Fibroblast of the conjunctiva (primary cell): ENCODE data around the gene SPSB2.

Experiments used
- DNase-seq: peaks from one replicate; pipeline ENCODE4 v3.0.0-alpha.2; 2010; ENCODE audit warnings: low read depth

The SPSB2 gene

DNA sequence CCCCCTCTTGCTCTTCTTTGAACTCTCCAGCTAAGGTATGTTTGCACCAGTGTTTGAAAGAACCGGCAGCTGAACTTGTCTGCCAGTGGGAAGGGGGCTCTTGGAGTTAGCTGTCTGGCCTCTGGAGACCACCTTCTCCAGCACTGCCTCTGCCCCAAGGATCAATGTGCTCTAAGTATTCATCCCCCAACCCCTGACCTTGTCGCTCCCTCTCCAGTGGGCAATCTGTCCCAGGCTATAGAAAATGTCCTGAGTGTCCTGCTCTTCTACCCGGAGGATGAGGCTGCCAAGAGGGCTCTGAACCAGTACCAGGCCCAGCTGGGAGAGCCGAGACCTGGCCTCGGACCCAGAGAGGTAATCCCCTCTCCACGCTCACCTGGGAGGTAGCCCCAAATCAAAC is 42.1 kb downstream of the SPSB2 start:
- no peak for DNase-seq

- DNase-seq = no peak
Measured at GRCh38 chr12:6830286-6830890, 42.7 kb downstream of the SPSB2 start.

GRCh38 chr12:6829536-6830220 is 43.4 kb downstream of the SPSB2 start:
- no peak for DNase-seq

- no peak for DNase-seq
Measured at GRCh38 chr12:6828781-6829535, 44.1 kb downstream of the SPSB2 start.

- no peak for DNase-seq
Measured at GRCh38 chr12:6827982-6828780, 44.9 kb downstream of the SPSB2 start, which contains the start of gene P3H3. Gene P3H3 (plus strand): TSS chr12:6828407. CDS start chr12:6828441, 34 bp downstream.

- DNase-seq = peak; percentile 65
Measured at GRCh38 chr12:6827437-6827911, 45.6 kb downstream of the SPSB2 start.

DNA sequence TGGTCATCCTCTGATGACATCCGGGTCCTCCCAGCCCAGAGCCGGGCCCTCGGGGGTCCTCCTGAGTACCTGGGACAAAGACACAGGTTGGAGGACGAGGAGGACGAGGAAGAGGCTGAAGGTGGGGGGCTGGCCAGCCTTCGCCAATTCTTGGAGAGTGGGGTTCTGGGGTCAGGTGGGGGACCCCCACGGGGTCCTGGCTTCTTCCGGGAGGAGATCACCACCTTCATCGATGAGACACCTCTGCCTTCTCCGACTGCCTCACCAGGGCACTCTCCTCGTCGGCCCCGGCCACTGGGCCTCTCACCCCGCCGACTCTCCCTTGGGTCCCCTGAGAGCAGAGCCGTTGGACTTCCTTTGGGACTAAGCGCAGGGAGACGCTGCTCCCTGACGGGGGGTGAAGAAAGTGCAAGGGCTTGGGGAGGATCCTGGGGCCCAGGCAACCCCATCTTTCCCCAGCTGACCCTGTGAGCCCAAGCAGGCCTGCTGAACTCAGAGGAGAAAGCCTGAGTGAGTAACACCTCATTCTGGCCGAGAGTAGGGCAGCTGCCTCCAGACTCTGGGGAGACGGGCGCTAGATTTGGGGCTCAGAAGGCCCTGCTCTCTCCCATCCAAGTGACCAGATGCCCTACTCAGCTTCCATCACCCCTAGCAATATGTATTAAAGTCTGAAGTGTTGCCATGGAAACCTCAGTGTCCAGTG is 46.2 kb downstream of the SPSB2 start:
- no peak for DNase-seq

DNA sequence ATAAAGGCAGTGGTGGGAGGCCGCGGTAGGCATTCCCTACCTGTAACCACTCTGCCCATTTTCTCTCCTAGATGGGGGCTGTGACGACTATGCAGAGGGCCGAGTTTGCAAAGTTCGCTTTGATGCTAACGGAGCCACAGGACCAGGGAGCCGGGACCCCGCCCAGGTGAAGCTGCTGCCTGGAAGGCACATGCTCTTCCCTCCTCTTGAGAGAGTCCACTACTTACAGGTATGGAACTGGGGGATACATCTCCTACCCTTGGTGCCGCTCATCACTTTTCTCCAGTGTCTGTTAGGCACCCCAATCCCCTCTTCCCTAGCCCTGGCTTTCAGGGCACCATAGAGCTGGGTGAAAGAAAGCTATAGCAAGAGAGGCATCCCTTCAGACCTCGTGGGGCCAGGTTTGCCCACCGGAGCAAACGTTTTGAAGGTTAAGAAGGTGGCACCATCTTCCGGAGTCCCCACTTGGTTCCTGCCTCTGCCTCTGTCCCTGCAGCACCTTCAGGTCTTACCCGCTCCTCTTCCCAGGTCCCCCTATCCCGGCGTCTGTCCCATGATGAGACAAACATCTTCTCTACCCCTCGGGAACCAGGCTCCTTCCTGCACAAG is 46.9 kb downstream of the SPSB2 start:
- DNase-seq = no peak

- peak; percentile 80 for DNase-seq
Measured at GRCh38 chr12:6825398-6826124, 47.5 kb downstream of the SPSB2 start.

DNA sequence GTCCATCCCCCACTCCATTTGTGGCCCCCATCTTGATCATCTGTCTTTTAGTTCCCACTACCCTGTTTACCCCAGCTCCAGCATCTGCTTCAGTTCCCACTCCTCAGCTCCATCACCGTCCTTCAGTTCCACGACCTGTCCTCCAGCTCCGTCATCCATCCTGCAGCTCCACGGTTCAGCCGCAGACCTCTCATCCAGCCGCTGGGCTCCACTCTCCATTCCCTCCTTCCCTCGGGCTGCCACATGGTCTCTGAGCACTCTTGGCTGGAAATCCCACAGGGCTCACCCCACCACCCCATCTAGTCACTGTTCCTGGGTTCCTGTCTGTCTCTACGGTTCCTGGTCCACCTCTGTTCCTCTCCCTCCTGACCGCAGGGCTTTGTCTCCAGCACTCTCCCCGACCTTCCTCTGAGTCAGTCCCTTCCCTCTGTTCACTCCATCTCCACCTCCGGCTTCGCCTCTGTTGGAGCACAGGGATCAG is 48.2 kb downstream of the SPSB2 start:
- no peak for DNase-seq

DNA sequence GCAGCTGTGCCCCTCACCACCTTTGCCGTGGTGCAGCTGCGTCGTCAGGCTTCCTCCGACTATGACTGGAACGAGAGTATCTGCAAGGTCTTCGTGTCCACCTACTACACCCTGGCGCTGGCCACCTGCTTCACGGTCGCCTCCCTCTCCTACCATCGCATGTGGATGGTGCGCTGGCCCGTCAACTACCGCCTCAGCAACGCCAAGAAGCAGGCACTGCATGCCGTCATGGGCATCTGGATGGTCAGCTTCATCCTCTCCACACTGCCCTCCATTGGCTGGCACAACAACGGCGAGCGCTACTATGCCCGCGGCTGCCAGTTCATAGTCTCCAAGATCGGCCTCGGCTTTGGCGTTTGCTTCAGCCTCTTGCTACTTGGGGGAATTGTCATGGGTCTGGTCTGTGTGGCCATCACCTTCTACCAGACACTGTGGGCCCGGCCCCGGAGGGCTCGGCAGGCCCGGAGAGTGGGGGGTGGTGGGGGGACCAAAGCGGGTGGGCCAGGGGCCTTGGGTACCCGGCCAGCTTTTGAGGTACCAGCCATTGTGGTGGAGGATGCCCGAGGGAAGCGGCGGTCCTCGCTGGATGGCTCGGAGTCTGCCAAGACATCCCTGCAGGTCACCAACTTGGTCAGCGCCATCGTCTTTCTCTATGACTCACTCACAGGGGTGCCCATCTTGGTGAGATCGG is 48.9 kb downstream of the SPSB2 start:
- DNase-seq = no peak

- no peak for DNase-seq
Measured at GRCh38 chr12:6823182-6824084, 49.7 kb downstream of the SPSB2 start.

DNA sequence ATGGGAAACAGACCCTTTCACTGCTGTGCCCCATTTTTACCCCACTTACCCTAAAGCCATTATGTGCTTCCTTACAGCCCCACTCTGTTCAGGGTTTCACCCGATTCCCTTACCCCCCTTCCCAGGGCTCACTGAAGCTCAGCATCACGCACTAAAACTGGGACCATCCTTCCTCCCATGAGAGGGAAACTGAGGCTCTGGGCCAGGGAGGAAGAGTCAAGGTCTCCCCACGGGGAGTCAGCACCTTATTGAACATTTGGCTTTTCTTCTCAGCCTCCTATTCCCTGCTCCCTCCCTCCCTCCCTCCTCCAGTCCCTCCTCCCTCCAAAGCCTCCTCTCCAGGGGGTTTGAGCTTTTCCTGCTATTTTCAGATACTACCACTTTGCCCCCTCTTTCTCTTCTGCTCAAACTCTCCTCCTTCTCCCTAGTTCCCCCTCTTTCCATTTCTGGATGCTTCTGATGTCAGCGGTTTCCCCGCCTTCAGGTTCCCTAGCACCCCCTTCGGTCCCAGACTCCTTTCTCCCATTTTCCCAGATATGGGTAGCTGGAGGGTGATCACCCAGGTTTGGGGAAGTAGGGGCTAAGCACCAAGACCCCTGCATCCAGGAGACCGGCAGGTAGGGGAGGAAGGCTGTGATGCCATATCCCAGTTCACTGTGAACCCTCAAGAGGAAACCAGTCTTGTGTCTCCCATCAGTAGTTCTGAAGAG is 50.5 kb downstream of the SPSB2 start:
- no peak for DNase-seq

- DNase-seq = no peak
Measured at GRCh38 chr12:6821591-6822425, 51.3 kb downstream of the SPSB2 start, which contains the start of gene GPR162. Gene GPR162 (plus strand): TSS chr12:6821821. CDS start chr12:6823899, 2,078 bp downstream.
